H1 (cell line): ENCODE measurements around the gene PDZD8. TPM values are rescaled to one million over a fixed set of nuclear protein-coding genes. Genes with fewer than 3 reads are reported as not detected.

Experiments
- CTCF ChIA-PET: fragments of 300-600 bp; sonication (Branson Sonifier 250); formaldehyde crosslinking; loops from one replicate; lab custom pipeline; 2021; ENCODE audit not compliant: partially characterized antibody; lab: Charles Lee
- POLR2A ChIA-PET: fragments of 300-600 bp; sonication (Branson Sonifier 250); formaldehyde crosslinking; loops from one replicate; lab custom pipeline; 2021; ENCODE audit warnings: inconsistent platforms; ENCODE audit not compliant: partially characterized antibody; lab: Charles Lee
- DNase-seq, 2 experiments: peaks; one replicate each; pipeline versions ENCODE4 v3.0.0 to v3.0.0-alpha.2; 2010 to 2022; ENCODE audit warnings: low spot score in 2 of 2, low read depth in 1 of 2, mixed read lengths in 1 of 2
- FAIRE-seq: peaks from 2 replicates; lab custom pipeline; 2011; peaks lifted over from hg19 to GRCh38; lab: Jason Lieb, UNC
- H2AFZ ChIP-seq: 2 replicates; pipeline ENCODE4 v1.8.1; 2012; ENCODE audit warnings: low read length, inconsistent platforms
- H2AK5ac ChIP-seq: 2 replicates; pipeline ENCODE4 v1.6.1; 2013; ENCODE audit warnings: low read depth, low read length
- H2BK120ac ChIP-seq: replicated peaks from 2 replicates; pipeline ENCODE3; 2013; ENCODE audit warnings: low read depth, low read length, inconsistent platforms
- H2BK12ac ChIP-seq: 2 replicates; pipeline ENCODE4 v1.6.1; 2013; ENCODE audit warnings: low read depth, low read length
- H2BK15ac ChIP-seq: 2 replicates; pipeline ENCODE4 v1.6.1; 2013; ENCODE audit warnings: low read length
- H2BK20ac ChIP-seq: 2 replicates; pipeline ENCODE4 v1.6.1; 2013; ENCODE audit warnings: low read length
- H2BK5ac ChIP-seq: 2 replicates; pipeline ENCODE4 v1.6.1; 2013; ENCODE audit warnings: low read depth, low read length
- H3K14ac ChIP-seq: 2 replicates; pipeline ENCODE4 v1.6.1; 2013; ENCODE audit warnings: inconsistent platforms; ENCODE audit not compliant: insufficient read length
- H3K18ac ChIP-seq: 2 replicates; pipeline ENCODE4 v1.6.1; 2013; ENCODE audit warnings: low read length; ENCODE audit errors: extremely low read depth
- H3K23ac ChIP-seq: 2 replicates; pipeline ENCODE4 v1.6.1; 2013; ENCODE audit warnings: inconsistent platforms; ENCODE audit not compliant: insufficient read length
- H3K23me2 ChIP-seq: 2 replicates; pipeline ENCODE4 v1.6.1; 2013; ENCODE audit warnings: low read depth, low read length
- H3K27ac ChIP-seq: 2 replicates; pipeline ENCODE4 v1.6.1; 2011; ENCODE audit warnings: low read depth, low read length, inconsistent platforms
- H3K27me3 ChIP-seq, 4 experiments: replicated peaks in 1 of 4; 1 replicate in 1 of 4; 2 replicates in 3 of 4; pipeline versions ENCODE4 v1.6.1 to v1.8.1; 2011 to 2013; ENCODE audit warnings: low read length in 3 of 4, mild to moderate bottlenecking in 3 of 4, inconsistent platforms in 2 of 4, mixed read lengths in 2 of 4, moderate library complexity in 1 of 4; ENCODE audit not compliant: control insufficient read depth in 3 of 4, insufficient read depth in 3 of 4; ENCODE audit errors: extremely low read depth in 1 of 4
- H3K36me3 ChIP-seq, 4 experiments: 2 replicates each; pipeline versions ENCODE4 v1.6.1 to v1.8.1; 2011 to 2013; ENCODE audit warnings: mild to moderate bottlenecking in 4 of 4, low read length in 3 of 4, moderate library complexity in 2 of 4, control low read depth in 1 of 4, inconsistent platforms in 1 of 4; ENCODE audit not compliant: insufficient read depth in 4 of 4, control insufficient read depth in 2 of 4
- H3K4ac ChIP-seq: replicated peaks from 2 replicates; pipeline ENCODE3; 2013; ENCODE audit warnings: low read length, low read depth, mixed read lengths, inconsistent platforms; ENCODE audit not compliant: insufficient read length
- H3K4me1 ChIP-seq, 4 experiments: replicated peaks in 1 of 4; 1 replicate in 1 of 4; 2 replicates in 3 of 4; pipeline versions ENCODE4 v1.6.1 to v1.8.1; 2011 to 2013; ENCODE audit warnings: low read length in 3 of 4, inconsistent platforms in 2 of 4, mixed read lengths in 1 of 4; ENCODE audit not compliant: insufficient read depth in 4 of 4, control insufficient read depth in 3 of 4
- H3K4me2 ChIP-seq, 2 experiments: 2 replicates each; pipeline versions ENCODE4 v1.6.1 to v1.8.1; 2011 to 2013; ENCODE audit warnings: low read depth in 2 of 2, low read length in 2 of 2, control low read depth in 1 of 2, inconsistent platforms in 1 of 2, mild to moderate bottlenecking in 1 of 2; ENCODE audit not compliant: insufficient read depth in 1 of 2
- H3K4me3 ChIP-seq, 4 experiments: fragments of 200-600, 300-600 bp in 1 of 4; sonication (generic), shearing (Covaris generic), sonication (Bioruptor Twin) in 1 of 4; 2 replicates each; pipeline versions ENCODE4 v1.5.1 to v1.8.1; 2011 to 2016; ENCODE audit warnings: low read length in 4 of 4, low read depth in 3 of 4, control low read depth in 2 of 4, inconsistent platforms in 2 of 4, mild to moderate bottlenecking in 2 of 4, mixed read lengths in 1 of 4, moderate library complexity in 1 of 4; ENCODE audit not compliant: insufficient read depth in 2 of 4; ENCODE audit errors: extremely low read depth in 1 of 4
- H3K56ac ChIP-seq: replicated peaks from 2 replicates; pipeline ENCODE3; 2013; ENCODE audit warnings: low read depth, mild to moderate bottlenecking, mixed read lengths, low read length, inconsistent platforms; ENCODE audit not compliant: insufficient read length
- H3K79me1 ChIP-seq: 2 replicates; pipeline ENCODE4 v1.6.1; 2013; ENCODE audit warnings: low read depth, low read length, control low read depth
- H3K79me2 ChIP-seq, 2 experiments: 2 replicates each; pipeline versions ENCODE4 v1.6.1 to v1.8.1; 2012 to 2013; ENCODE audit warnings: low read length in 2 of 2, mild to moderate bottlenecking in 2 of 2, inconsistent platforms in 1 of 2; ENCODE audit not compliant: insufficient read depth in 2 of 2, control insufficient read depth in 1 of 2
- H3K9ac ChIP-seq, 4 experiments: replicated peaks in 1 of 4; 1 replicate in 1 of 4; 2 replicates in 3 of 4; pipeline versions ENCODE4 v1.6.1 to v1.8.1; 2011 to 2013; ENCODE audit warnings: low read depth in 3 of 4, low read length in 3 of 4, control low read depth in 2 of 4, mild to moderate bottlenecking in 2 of 4, moderate library complexity in 2 of 4, inconsistent platforms in 1 of 4; ENCODE audit errors: extremely low read depth in 1 of 4
- H3K9me3 ChIP-seq, 2 experiments: 2 replicates each; pipeline versions ENCODE4 v1.6.1 to v1.8.1; 2012 to 2013; ENCODE audit warnings: mild to moderate bottlenecking in 2 of 2, moderate library complexity in 2 of 2, control low read depth in 1 of 2, inconsistent platforms in 1 of 2, low read depth in 1 of 2, low read length in 1 of 2, mixed read lengths in 1 of 2; ENCODE audit not compliant: insufficient read depth in 2 of 2
- H4K20me1 ChIP-seq, 2 experiments: replicated peaks in 1 of 2; 2 replicates each; pipeline versions ENCODE3 to v1.8.1; 2011 to 2013; ENCODE audit warnings: inconsistent platforms in 2 of 2, low read length in 2 of 2, mild to moderate bottlenecking in 1 of 2; ENCODE audit not compliant: insufficient read depth in 2 of 2, control insufficient read depth in 1 of 2
- H4K5ac ChIP-seq: 2 replicates; pipeline ENCODE4 v1.6.1; 2013; ENCODE audit warnings: low read length, low read depth, mixed read lengths, inconsistent platforms; ENCODE audit not compliant: insufficient read length
- H4K8ac ChIP-seq: 2 replicates; pipeline ENCODE4 v1.8.0; 2013; ENCODE audit warnings: mild to moderate bottlenecking, moderate library complexity, low read length, inconsistent platforms; ENCODE audit not compliant: insufficient read depth; ENCODE audit errors: extremely low read depth
- H4K91ac ChIP-seq: replicated peaks from 2 replicates; pipeline ENCODE3; 2013; ENCODE audit warnings: low read length, mixed read lengths, inconsistent platforms; ENCODE audit not compliant: insufficient read length
- KDM1A ChIP-seq: fragments of 200-600, 300-600 bp; sonication (generic); IDR thresholded peaks from 2 replicates; pipeline ENCODE4 v1.7.1; 2016; ENCODE audit warnings: mild to moderate bottlenecking, low read length, borderline replicate concordance
- NANOG ChIP-seq: IDR thresholded peaks from 2 replicates; pipeline ENCODE4 v1.6.1; 2011; ENCODE audit warnings: low read length, low read depth, mild to moderate bottlenecking, inconsistent platforms; ENCODE audit not compliant: insufficient read depth, poor library complexity, severe bottlenecking
- WGBS, 2 experiments: shearing (Covaris generic) in 1 of 2; methylation state at CpG; one replicate each; pipeline versions ENCODE4 v1.1.6 to v1.1.7; 2013 to 2015; ENCODE audit warnings: low lambda C conversion rate in 2 of 2, mixed read lengths in 2 of 2, inconsistent platforms in 1 of 2, low coverage in 1 of 2, missing lambda C conversion rate in 1 of 2; ENCODE audit not compliant: insufficient replicate concordance in 2 of 2, insufficient coverage in 1 of 2, insufficient read length in 1 of 2; ENCODE audit errors: extremely low coverage in 1 of 2, missing lambda C conversion rate in 1 of 2; 5-methylcytosine and 5-hydroxymethylcytosine counted together
- polyA plus RNA-seq, 7 experiments: library from polyadenylated mRNA; depleted of rRNA in 3 of 7; stranded (reverse) in 5 of 7; unstranded in 2 of 7; fragments of >200 nt in 5 of 7; fragments of 200-250 nt in 2 of 7; gene quantifications; 1 replicate in 5 of 7; 2 replicates in 1 of 7; 4 replicates in 1 of 7; pipeline versions ENCODE4 v1.2.1 to v1.2.3, GENCODE V29; 2011 to 2013; ENCODE audit warnings: missing spikeins in 2 of 7, mixed read lengths in 2 of 7
- total RNA-seq: library from RNA; stranded (reverse); fragmentation: NEBNext Ultra II Directional; extraction: Animal tissue kit (Norgen Biotek cat#: 25700); gene quantifications from 2 replicates; pipeline ENCODE4 v1.2.1, GENCODE V29; 2021

The PDZD8 gene
- total and polyA plus RNA-seq, 2 of the 8 experiments (the other 6 are each of a cell fraction or from before 2014, with no cell fraction given) = 10.9 to 50.1 TPM

GRCh38 chr10:117334066-117334465 lies 41.2 kb downstream of the PDZD8 start:
- no peak overlapping the region for H3K14ac ChIP-seq
- no peak for FAIRE-seq
- no peaks in the 10 kb centered on the region for H3K23me2 ChIP-seq
- H3K79me2 ChIP-seq = peaks cover 0 to 54% of the 10 kb centered on the region in 2 experiments; a peak in 2 of 4 replicates
- H3K56ac ChIP-seq = no peak overlapping the region
- no peak for DNase-seq
- no peak overlapping the region for H2BK12ac ChIP-seq
- no peak overlapping the region for H4K5ac ChIP-seq
- no peak overlapping the region for H3K9ac ChIP-seq
- no peak overlapping the region for H4K8ac ChIP-seq
- H3K4ac ChIP-seq = no peak overlapping the region
- no peak overlapping the region for H4K91ac ChIP-seq
- H2BK5ac ChIP-seq = no peak overlapping the region
- no peaks in the 10 kb centered on the region for H3K79me1 ChIP-seq
- H3K27me3 ChIP-seq = no peaks in the 10 kb centered on the region
- 96% methylated on average over 2 of the region's 2 CpGs; no CpG with 5 or more reads in 1 of the 2 experiments for WGBS, 2 experiments
- H3K18ac ChIP-seq = no peak overlapping the region
- no peak overlapping the region for H3K4me3 ChIP-seq
- no peak overlapping the region for H3K4me2 ChIP-seq
- H3K4me1 ChIP-seq = no peaks in the 10 kb centered on the region
- H3K36me3 ChIP-seq = no peaks in the 10 kb centered on the region; a peak in 2 of 8 replicates
- H3K27ac ChIP-seq = no peak overlapping the region
- no peak overlapping the region for H2BK20ac ChIP-seq
- H4K20me1 ChIP-seq = no peaks in the 10 kb centered on the region
- H3K9me3 ChIP-seq = no peaks in the 10 kb centered on the region
- H2BK120ac ChIP-seq = no peak overlapping the region
- CTCF ChIA-PET = interaction anchor here (2.3 kb wide), 1 partner anchor 13 kb away, joined by 8 read pairs; no protein-coding TSS in a partner anchor
- H2AK5ac ChIP-seq = no peak overlapping the region
- H3K23ac ChIP-seq = no peak overlapping the region
- POLR2A ChIA-PET = no interaction called here
- H2BK15ac ChIP-seq = no peak overlapping the region
- no peak overlapping the region for H2AFZ ChIP-seq
- no peak for TF ChIP-seq NANOG
- no peak for TF ChIP-seq KDM1A
